Prostate gland (tissue), 2 donors: ENCODE measurements around the gene KCTD15. TPM values are rescaled to one million over a fixed set of nuclear protein-coding genes. Genes with fewer than 3 reads are reported as not detected.

Source experiments
- DNase-seq: peaks from one replicate; pipeline ENCODE4 v3.0.0-alpha.2; 2019; ENCODE audit warnings: low spot score
- H3K27ac ChIP-seq, 2 donors: fragments of 200-600 bp; sonication (generic); 2 replicates each; pipeline ENCODE4 v1.5.1; 2017 to 2019
- H3K27me3 ChIP-seq: fragments of 200-600 bp; sonication (generic); replicated peaks from 2 replicates; pipeline ENCODE4 v1.5.1; 2019; ENCODE audit not compliant: insufficient read depth
- H3K36me3 ChIP-seq, 2 donors: fragments of 200-600 bp; sonication (generic); 1 replicate in 1 of 2; 2 replicates in 1 of 2; pipeline versions ENCODE4 v1.5.1 to v1.8.1; 2017 to 2019
- H3K4me1 ChIP-seq: fragments of 200-600 bp; sonication (generic); replicated peaks from 2 replicates; pipeline ENCODE4 v1.5.1; 2019
- H3K4me3 ChIP-seq, 2 donors: fragments of 200-600 bp; sonication (generic); 2 replicates each; pipeline ENCODE4 v1.5.1; 2017 to 2019
- H3K9me3 ChIP-seq: fragments of 200-600 bp; sonication (generic); 2 replicates; pipeline ENCODE4 v1.5.1; 2017
- POLR2A ChIP-seq: fragments of 450-650 bp; IDR thresholded peaks from one replicate; pipeline ENCODE4 v1.6.1; 2016; ENCODE audit warnings: antibody characterized with exemption, mild to moderate bottlenecking
- POLR2AphosphoS5 ChIP-seq: sonication (generic); formaldehyde crosslinking; IDR thresholded peaks from one replicate; pipeline ENCODE4 v1.6.1; 2017; ENCODE audit warnings: antibody characterized with exemption
- WGBS: methylation state at CpG from one replicate; pipeline ENCODE4 v1.1.5; 2018; 5-methylcytosine and 5-hydroxymethylcytosine counted together
- intact Hi-C: fragments of 100-400 bp; cut with DNase I; formaldehyde crosslinking; loops from one replicate; pipeline ENCODE4 v1.14.2; 2022
- total RNA-seq, 2 donors: library from RNA; depleted of rRNA; stranded (reverse); fragments of >200 nt; gene quantifications; one replicate each; pipeline ENCODE4 v1.1.0, GENCODE V29; 2016
- TF ChIP-seq, protein P1 (sequence below), 4 experiments: fragments of 200-600 bp in 2 of 4; fragments of 450-650 bp in 2 of 4; sonication (generic) in 2 of 4; IDR thresholded peaks; 1 replicate in 3 of 4; 2 replicates in 1 of 4; pipeline ENCODE4 v1.5.1; 2016 to 2019; ENCODE audit warnings: antibody characterized with exemption in 4 of 4, mild to moderate bottlenecking in 2 of 4, moderate library complexity in 2 of 4

KCTD15 gene
- total RNA-seq, 2 donors from 2014 or later = 41.7 to 74.6 TPM

DNA sequence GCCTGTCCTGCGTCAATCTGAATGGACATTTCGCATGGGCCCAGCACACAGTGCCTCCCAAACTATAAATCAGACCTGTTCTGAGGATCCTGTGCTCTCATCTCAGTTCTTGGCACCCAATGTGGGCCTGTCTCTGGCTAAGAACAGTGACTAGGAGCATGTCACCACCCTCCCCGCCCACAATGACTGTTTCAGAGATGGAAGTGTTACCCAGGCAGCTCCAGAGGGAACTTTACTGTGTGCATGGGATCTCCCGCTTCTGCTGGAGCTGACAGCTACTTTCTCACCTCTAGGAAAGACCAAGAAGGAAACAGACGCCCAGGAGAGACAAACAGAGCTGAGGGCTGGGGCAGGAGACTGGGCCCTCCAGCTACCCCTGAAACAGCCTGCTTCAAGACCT is 45.0 kb downstream of the KCTD15 start:
- no peaks in the 10 kb centered on the region for H3K27me3 ChIP-seq
- DNase-seq = no peak
- intact Hi-C loops = no loop called here
- no peaks in the 10 kb centered on the region for H3K9me3 ChIP-seq
- 84% methylated on average over 5 of the region's 5 CpGs for WGBS
- H3K27ac ChIP-seq = no peak overlapping the region
- no peak overlapping the region for H3K4me3 ChIP-seq
- no peaks in the 10 kb centered on the region for H3K36me3 ChIP-seq
- TF ChIP-seq POLR2AphosphoS5 (no peak), POLR2A (no peak)
- TF ChIP-seq, protein P1, sequence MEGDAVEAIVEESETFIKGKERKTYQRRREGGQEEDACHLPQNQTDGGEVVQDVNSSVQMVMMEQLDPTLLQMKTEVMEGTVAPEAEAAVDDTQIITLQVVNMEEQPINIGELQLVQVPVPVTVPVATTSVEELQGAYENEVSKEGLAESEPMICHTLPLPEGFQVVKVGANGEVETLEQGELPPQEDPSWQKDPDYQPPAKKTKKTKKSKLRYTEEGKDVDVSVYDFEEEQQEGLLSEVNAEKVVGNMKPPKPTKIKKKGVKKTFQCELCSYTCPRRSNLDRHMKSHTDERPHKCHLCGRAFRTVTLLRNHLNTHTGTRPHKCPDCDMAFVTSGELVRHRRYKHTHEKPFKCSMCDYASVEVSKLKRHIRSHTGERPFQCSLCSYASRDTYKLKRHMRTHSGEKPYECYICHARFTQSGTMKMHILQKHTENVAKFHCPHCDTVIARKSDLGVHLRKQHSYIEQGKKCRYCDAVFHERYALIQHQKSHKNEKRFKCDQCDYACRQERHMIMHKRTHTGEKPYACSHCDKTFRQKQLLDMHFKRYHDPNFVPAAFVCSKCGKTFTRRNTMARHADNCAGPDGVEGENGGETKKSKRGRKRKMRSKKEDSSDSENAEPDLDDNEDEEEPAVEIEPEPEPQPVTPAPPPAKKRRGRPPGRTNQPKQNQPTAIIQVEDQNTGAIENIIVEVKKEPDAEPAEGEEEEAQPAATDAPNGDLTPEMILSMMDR (IDR thresholded peaks at IDR 0.05) = no peak
- H3K4me1 ChIP-seq = no peaks in the 10 kb centered on the region

DNA sequence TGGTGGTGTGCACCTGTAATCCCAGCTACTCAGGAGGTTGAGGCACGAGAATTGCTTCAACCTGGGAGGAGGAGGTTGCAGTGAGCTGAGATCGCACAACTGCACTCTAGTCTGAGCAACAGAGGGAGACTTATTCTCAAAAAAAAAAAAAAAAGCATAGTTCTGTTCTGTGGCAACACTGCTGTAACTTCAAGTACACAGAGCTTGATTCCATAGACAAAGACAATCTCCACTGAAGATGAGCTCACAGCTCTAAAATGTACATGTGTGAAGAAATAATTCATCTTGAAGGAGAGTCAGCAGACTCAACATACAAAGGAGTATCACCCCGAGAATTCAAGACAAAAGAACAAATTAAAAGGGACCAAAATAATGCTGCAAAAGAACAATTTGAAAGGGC is 47.8 kb downstream of the KCTD15 start:
- Histone ChIP-seq H3K36me3 (no peaks in the 10 kb centered on the region), H3K4me1 (no peaks in the 10 kb centered on the region), H3K9me3 (no peaks in the 10 kb centered on the region), H3K27me3 (no peaks in the 10 kb centered on the region), H3K4me3 (no peak overlapping the region), H3K27ac (no peak overlapping the region)
- TF ChIP-seq, protein P1 (IDR thresholded peaks at IDR 0.05) = no peak
- TF ChIP-seq POLR2A (no peak), POLR2AphosphoS5 (no peak)
- DNase-seq = no peak
- intact Hi-C loops = no loop called here
- 77% methylated on average over 3 of the region's 3 CpGs for WGBS

DNA sequence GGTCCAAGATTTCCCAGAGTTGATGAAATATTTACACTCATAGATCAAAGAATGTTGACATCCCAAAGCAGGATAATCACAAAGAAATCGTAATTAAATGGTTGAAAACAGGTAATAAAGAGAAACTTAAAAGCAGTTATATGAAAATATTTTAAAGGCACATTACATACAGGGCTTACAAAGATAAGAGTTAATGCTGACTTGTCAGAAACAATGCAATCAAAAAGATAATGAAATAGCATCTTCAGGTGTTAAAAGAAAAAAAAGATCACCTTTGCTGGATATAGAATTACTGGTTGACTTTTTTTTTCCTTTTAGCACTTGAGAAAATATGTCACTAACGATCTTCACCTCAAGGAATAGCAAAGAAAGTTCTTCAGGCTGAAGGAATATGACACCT is 48.8 kb downstream of the KCTD15 start:
- Histone ChIP-seq H3K27me3 (no peaks in the 10 kb centered on the region), H3K9me3 (no peaks in the 10 kb centered on the region), H3K4me3 (no peak overlapping the region), H3K27ac (no peak overlapping the region), H3K4me1 (no peaks in the 10 kb centered on the region), H3K36me3 (no peaks in the 10 kb centered on the region)
- DNase-seq = no peak
- intact Hi-C loops = no loop called here
- WGBS = 58% methylated on average over 2 of the region's 2 CpGs
- no peak for TF ChIP-seq POLR2A
- no peak for TF ChIP-seq POLR2AphosphoS5

DNA sequence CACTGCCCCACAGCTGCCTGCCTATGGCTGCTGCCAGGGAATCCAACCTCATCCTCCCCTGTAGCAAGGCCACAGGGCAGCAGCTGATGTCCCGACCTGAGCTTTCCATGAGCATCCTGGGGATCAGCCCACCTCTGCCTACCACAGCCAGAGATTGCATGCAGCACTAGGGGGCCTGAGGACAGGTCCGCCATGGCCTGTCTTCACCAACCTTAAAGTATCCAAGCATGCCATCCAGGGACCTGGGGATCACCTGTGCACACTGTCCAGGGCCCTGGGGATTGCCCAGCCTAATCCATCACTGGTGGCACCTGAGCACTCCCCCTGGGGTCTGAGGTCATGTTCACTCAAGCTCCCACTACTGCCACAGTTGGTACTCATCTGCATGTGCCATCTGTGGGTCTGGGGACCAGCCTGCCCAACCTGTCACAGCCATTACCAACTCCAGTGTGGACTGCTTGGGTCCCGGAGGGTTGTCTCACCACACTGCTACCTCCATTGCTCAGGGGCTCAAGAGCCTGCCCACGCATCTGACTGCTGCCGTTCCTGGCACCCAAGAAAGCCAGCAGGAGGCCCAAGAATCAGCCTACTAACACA is 53.0 kb downstream of the KCTD15 start:
- TF ChIP-seq, protein P1 (IDR thresholded peaks at IDR 0.05) = no peak
- TF ChIP-seq POLR2AphosphoS5 (no peak), POLR2A (no peak)
- H3K4me1 ChIP-seq = no peaks in the 10 kb centered on the region
- DNase-seq = no peak
- H3K4me3 ChIP-seq = no peak overlapping the region
- intact Hi-C loops = no loop called here
- H3K9me3 ChIP-seq = no peaks in the 10 kb centered on the region
- H3K27ac ChIP-seq = no peak overlapping the region
- WGBS = 96% methylated on average over 5 of the region's 5 CpGs
- no peaks in the 10 kb centered on the region for H3K27me3 ChIP-seq
- H3K36me3 ChIP-seq = no peaks in the 10 kb centered on the region

DNA sequence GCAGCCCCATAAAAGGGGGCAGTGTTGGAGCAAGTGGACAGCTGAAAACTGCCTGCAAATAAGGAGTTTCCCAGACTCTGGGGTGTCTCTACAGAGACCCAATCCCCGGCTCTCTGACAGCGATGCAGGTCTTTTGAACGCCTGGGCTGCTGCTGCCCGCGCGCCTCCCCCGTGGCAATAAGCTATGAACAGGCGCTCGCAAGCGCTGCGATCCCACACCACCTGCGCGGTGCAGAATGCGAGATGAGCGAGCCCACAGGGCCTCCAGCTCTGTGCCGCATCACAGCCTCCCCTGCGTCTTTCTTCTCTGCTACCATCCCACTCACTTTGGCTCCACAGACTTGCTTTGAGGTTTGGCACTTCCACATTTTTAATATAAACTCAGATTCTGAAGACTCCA is 62.3 kb downstream of the KCTD15 start:
- Histone ChIP-seq H3K27me3 (no peaks in the 10 kb centered on the region), H3K4me1 (no peaks in the 10 kb centered on the region), H3K4me3 (no peak overlapping the region), H3K9me3 (no peaks in the 10 kb centered on the region), H3K27ac (no peak overlapping the region), H3K36me3 (no peaks in the 10 kb centered on the region)
- no peak for DNase-seq
- WGBS = 87% methylated on average over 17 of the region's 17 CpGs
- intact Hi-C loops = no loop called here
- TF ChIP-seq, protein P1 (IDR thresholded peaks at IDR 0.05) = no peak
- TF ChIP-seq POLR2AphosphoS5 (no peak), POLR2A (no peak)
